Activated CD8-positive, alpha-beta memory T cell treated with anti-CD3 and anti-CD28 coated beads, Interleukin-2, amount 10 ng/mL, durations not matched to agents 7 days and 5 days (primary cell): ENCODE results near the gene EXOC6. TPM values are rescaled to one million over a fixed set of nuclear protein-coding genes. Genes with fewer than 3 reads are reported as not detected.

ENCODE experiments used
- ATAC-seq: fragments of 150-1000 bp; cut with Tn5 transposase; one replicate; pipeline ENCODE4 v1.10.0; 2021; ENCODE audit warnings: moderate library complexity
- CTCF ChIA-PET: fragments of 350-600 bp; sonication (Branson Sonifier 250); formaldehyde crosslinking; loops from one replicate; lab custom pipeline; 2021; ENCODE audit warnings: antibody characterized with exemption; lab: Charles Lee
- DNase-seq: peaks from one replicate; pipeline ENCODE4 v3.0.0-alpha.2; 2020
- H3K27ac Mint-ChIP-seq: one replicate; pipeline ENCODE4 v1.8.0; 2021; ENCODE audit warnings: mild to moderate bottlenecking, mixed read lengths
- H3K27me3 Mint-ChIP-seq: one replicate; pipeline ENCODE4 v1.8.0; 2021; ENCODE audit warnings: mixed read lengths
- H3K36me3 Mint-ChIP-seq: one replicate; pipeline ENCODE4 v1.8.0; 2021; ENCODE audit warnings: mild to moderate bottlenecking, mixed read lengths
- H3K4me1 Mint-ChIP-seq: one replicate; pipeline ENCODE4 v1.8.0; 2021; ENCODE audit warnings: mixed read lengths
- H3K4me3 Mint-ChIP-seq: one replicate; pipeline ENCODE4 v1.8.0; 2021; ENCODE audit warnings: mild to moderate bottlenecking, moderate library complexity, mixed read lengths
- H3K9me3 Mint-ChIP-seq: one replicate; pipeline ENCODE4 v1.8.0; 2022; ENCODE audit warnings: low read depth, mixed read lengths
- total RNA-seq, 2 experiments: library from RNA; stranded (reverse); gene quantifications; one replicate each; pipeline ENCODE4 v1.2.3, GENCODE V29; 2021

Gene EXOC6
- total RNA-seq, 2 experiments from 2014 or later = 11.9 to 12.1 TPM

GRCh38 chr10:93080350-93081046 lies 232.2 kb downstream of the EXOC6 start:
- Mint-ChIP-seq H3K36me3 (no peaks in the 10 kb centered on the region), H3K4me1 (peaks cover 7% of the 10 kb centered on the region), H3K27ac (no peak overlapping the region), H3K27me3 (peaks cover 55% of the 10 kb centered on the region), H3K9me3 (no peaks in the 10 kb centered on the region), H3K4me3 (no peak overlapping the region)
- CTCF ChIA-PET = interaction anchor here (1.1 to 2.0 kb wide), 10 partner anchors 9 to 272 kb away, joined by 3 to 8 read pairs (median 5); no protein-coding TSS in a partner anchor
- peak; percentile 64 for ATAC-seq
- DNase-seq = no peak

GRCh38 chr10:93081318-93081717 lies 233.0 kb downstream of the EXOC6 start:
- CTCF ChIA-PET = interaction anchor here (1.3 to 2.0 kb wide), 6 partner anchors 11 to 271 kb away, joined by 4 to 8 read pairs (median 5); no protein-coding TSS in a partner anchor
- Mint-ChIP-seq H3K27me3 (peaks cover 48% of the 10 kb centered on the region), H3K9me3 (no peaks in the 10 kb centered on the region), H3K4me1 (peaks cover 2% of the 10 kb centered on the region), H3K36me3 (no peaks in the 10 kb centered on the region), H3K4me3 (no peak overlapping the region), H3K27ac (no peak overlapping the region)
- ATAC-seq (no peak), DNase-seq (no peak)

GRCh38 chr10:93081834-93082233 lies 233.5 kb downstream of the EXOC6 start:
- H3K4me1 Mint-ChIP-seq = peaks cover 2% of the 10 kb centered on the region
- CTCF ChIA-PET = no interaction called here
- ATAC-seq = no peak
- H3K4me3 Mint-ChIP-seq = no peak overlapping the region
- peaks cover 43% of the 10 kb centered on the region for H3K27me3 Mint-ChIP-seq
- DNase-seq = no peak
- no peaks in the 10 kb centered on the region for H3K36me3 Mint-ChIP-seq
- H3K27ac Mint-ChIP-seq = no peak overlapping the region
- H3K9me3 Mint-ChIP-seq = no peaks in the 10 kb centered on the region

GRCh38 chr10:93083743-93084539 lies 235.6 kb downstream of the EXOC6 start:
- Mint-ChIP-seq H3K9me3 (no peaks in the 10 kb centered on the region), H3K4me3 (no peak overlapping the region), H3K27ac (no peak overlapping the region), H3K27me3 (peaks cover 33% of the 10 kb centered on the region), H3K36me3 (no peaks in the 10 kb centered on the region), H3K4me1 (peaks cover 2% of the 10 kb centered on the region)
- CTCF ChIA-PET = no interaction called here
- DNase-seq (no peak), ATAC-seq (no peak)

- H3K4me3 Mint-ChIP-seq = no peak overlapping the region
- ATAC-seq (no peak), DNase-seq (no peak)
- H3K9me3 Mint-ChIP-seq = no peaks in the 10 kb centered on the region
- H3K27me3 Mint-ChIP-seq = peaks cover 27% of the 10 kb centered on the region
- no peaks in the 10 kb centered on the region for H3K36me3 Mint-ChIP-seq
- H3K27ac Mint-ChIP-seq = no peak overlapping the region
- H3K4me1 Mint-ChIP-seq = no peaks in the 10 kb centered on the region
- CTCF ChIA-PET = interaction anchor here (1.2 kb wide), 1 partner anchor 30 kb away, joined by 3 read pairs; no protein-coding TSS in a partner anchor
Measured at GRCh38 chr10:93085272-93085859, 237.0 kb downstream of the EXOC6 start.

GRCh38 chr10:93086289-93086688 lies 238.0 kb downstream of the EXOC6 start:
- CTCF ChIA-PET = interaction anchor here (1.2 kb wide), 1 partner anchor 29 kb away, joined by 3 read pairs; no protein-coding TSS in a partner anchor
- no peak for ATAC-seq

GRCh38 chr10:93087846-93088245 lies 239.5 kb downstream of the EXOC6 start:
- H3K27ac Mint-ChIP-seq = no peak overlapping the region
- DNase-seq = no peak
- CTCF ChIA-PET = no interaction called here
- H3K36me3 Mint-ChIP-seq = no peaks in the 10 kb centered on the region
- no peaks in the 10 kb centered on the region for H3K9me3 Mint-ChIP-seq
- H3K27me3 Mint-ChIP-seq = peaks cover 21% of the 10 kb centered on the region
- H3K4me3 Mint-ChIP-seq = no peak overlapping the region
- no peaks in the 10 kb centered on the region for H3K4me1 Mint-ChIP-seq
- no peak for ATAC-seq

More at GRCh38 chr10:93086289-93086688, 238.0 kb downstream of the EXOC6 start:
- Mint-ChIP-seq H3K27ac (no peak overlapping the region), H3K4me3 (no peak overlapping the region), H3K9me3 (no peaks in the 10 kb centered on the region), H3K36me3 (no peaks in the 10 kb centered on the region), H3K4me1 (no peaks in the 10 kb centered on the region), H3K27me3 (peaks cover 25% of the 10 kb centered on the region)
- DNase-seq = no peak

- no peaks in the 10 kb centered on the region for H3K36me3 Mint-ChIP-seq
- H3K9me3 Mint-ChIP-seq = no peaks in the 10 kb centered on the region
- no peaks in the 10 kb centered on the region for H3K4me1 Mint-ChIP-seq
- CTCF ChIA-PET = no interaction called here
- ATAC-seq (no peak), DNase-seq (no peak)
- H3K4me3 Mint-ChIP-seq = no peak overlapping the region
- peaks cover 15% of the 10 kb centered on the region for H3K27me3 Mint-ChIP-seq
- H3K27ac Mint-ChIP-seq = no peak overlapping the region
Measured at GRCh38 chr10:93088466-93088865, 240.1 kb downstream of the EXOC6 start.

GRCh38 chr10:93090619-93091018 lies 242.3 kb downstream of the EXOC6 start:
- CTCF ChIA-PET = no interaction called here
- Mint-ChIP-seq H3K36me3 (no peaks in the 10 kb centered on the region), H3K9me3 (no peaks in the 10 kb centered on the region), H3K27me3 (peaks cover 17% of the 10 kb centered on the region), H3K27ac (no peak overlapping the region), H3K4me1 (no peaks in the 10 kb centered on the region), H3K4me3 (no peak overlapping the region)
- ATAC-seq (no peak), DNase-seq (no peak)

- Mint-ChIP-seq H3K27me3 (peaks cover 17% of the 10 kb centered on the region), H3K9me3 (no peaks in the 10 kb centered on the region), H3K4me1 (no peaks in the 10 kb centered on the region), H3K27ac (no peak overlapping the region), H3K4me3 (no peak overlapping the region), H3K36me3 (no peaks in the 10 kb centered on the region)
- no peak for DNase-seq
- no peak for ATAC-seq
- CTCF ChIA-PET = no interaction called here
Measured at GRCh38 chr10:93091960-93092359, 243.6 kb downstream of the EXOC6 start.

- no peaks in the 10 kb centered on the region for H3K4me1 Mint-ChIP-seq
- DNase-seq = no peak
- H3K36me3 Mint-ChIP-seq = no peaks in the 10 kb centered on the region
- no peak overlapping the region for H3K4me3 Mint-ChIP-seq
- CTCF ChIA-PET = no interaction called here
- no peak for ATAC-seq
- H3K27me3 Mint-ChIP-seq = peaks cover 11% of the 10 kb centered on the region
- H3K9me3 Mint-ChIP-seq = no peaks in the 10 kb centered on the region
- H3K27ac Mint-ChIP-seq = no peak overlapping the region
Measured at GRCh38 chr10:93095225-93095624, 246.9 kb downstream of the EXOC6 start.

- H3K4me3 Mint-ChIP-seq = no peak overlapping the region
- DNase-seq = no peak
- no peaks in the 10 kb centered on the region for H3K36me3 Mint-ChIP-seq
- CTCF ChIA-PET = no interaction called here
- no peak for ATAC-seq
- no peak overlapping the region for H3K27ac Mint-ChIP-seq
- peaks cover 10% of the 10 kb centered on the region for H3K27me3 Mint-ChIP-seq
- no peaks in the 10 kb centered on the region for H3K4me1 Mint-ChIP-seq
- no peaks in the 10 kb centered on the region for H3K9me3 Mint-ChIP-seq
Measured at GRCh38 chr10:93096901-93097300, 248.6 kb downstream of the EXOC6 start.

GRCh38 chr10:93097386-93097785 lies 249.1 kb downstream of the EXOC6 start:
- no peak overlapping the region for H3K4me3 Mint-ChIP-seq
- ATAC-seq (no peak), DNase-seq (no peak)
- H3K9me3 Mint-ChIP-seq = no peaks in the 10 kb centered on the region
- no peak overlapping the region for H3K27ac Mint-ChIP-seq
- H3K4me1 Mint-ChIP-seq = no peaks in the 10 kb centered on the region
- CTCF ChIA-PET = no interaction called here
- H3K36me3 Mint-ChIP-seq = no peaks in the 10 kb centered on the region
- peaks cover 10% of the 10 kb centered on the region for H3K27me3 Mint-ChIP-seq
